ENCODE data around the gene LIMS2.

The LIMS2 gene

DNA sequence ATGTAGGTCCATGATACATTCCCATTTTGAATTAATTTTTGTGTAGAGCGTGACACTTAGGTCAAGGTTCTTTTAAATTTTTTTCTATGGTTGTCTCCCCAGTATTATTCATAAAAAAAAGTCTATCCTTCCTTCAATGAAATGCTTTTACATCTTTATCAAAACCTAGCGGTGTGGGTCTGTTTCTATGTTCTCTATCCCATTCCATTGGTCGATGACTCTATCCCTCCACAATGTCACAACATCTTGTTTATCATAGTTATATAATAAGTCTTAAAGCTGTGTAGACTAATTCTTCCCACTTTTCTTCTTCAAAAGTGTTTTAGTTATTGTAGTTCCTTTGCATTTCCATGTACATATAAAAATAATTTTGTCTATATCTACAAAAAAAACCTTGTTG is 76.6 kb downstream of the LIMS2 start:
- TF ChIP-seq, protein P1, sequence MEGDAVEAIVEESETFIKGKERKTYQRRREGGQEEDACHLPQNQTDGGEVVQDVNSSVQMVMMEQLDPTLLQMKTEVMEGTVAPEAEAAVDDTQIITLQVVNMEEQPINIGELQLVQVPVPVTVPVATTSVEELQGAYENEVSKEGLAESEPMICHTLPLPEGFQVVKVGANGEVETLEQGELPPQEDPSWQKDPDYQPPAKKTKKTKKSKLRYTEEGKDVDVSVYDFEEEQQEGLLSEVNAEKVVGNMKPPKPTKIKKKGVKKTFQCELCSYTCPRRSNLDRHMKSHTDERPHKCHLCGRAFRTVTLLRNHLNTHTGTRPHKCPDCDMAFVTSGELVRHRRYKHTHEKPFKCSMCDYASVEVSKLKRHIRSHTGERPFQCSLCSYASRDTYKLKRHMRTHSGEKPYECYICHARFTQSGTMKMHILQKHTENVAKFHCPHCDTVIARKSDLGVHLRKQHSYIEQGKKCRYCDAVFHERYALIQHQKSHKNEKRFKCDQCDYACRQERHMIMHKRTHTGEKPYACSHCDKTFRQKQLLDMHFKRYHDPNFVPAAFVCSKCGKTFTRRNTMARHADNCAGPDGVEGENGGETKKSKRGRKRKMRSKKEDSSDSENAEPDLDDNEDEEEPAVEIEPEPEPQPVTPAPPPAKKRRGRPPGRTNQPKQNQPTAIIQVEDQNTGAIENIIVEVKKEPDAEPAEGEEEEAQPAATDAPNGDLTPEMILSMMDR (conservative IDR thresholded peaks at IDR 0.05; ENCODE audit: control insufficient read depth, insufficient read depth, low read depth, low read length), result no peak
- DNase-seq (ENCODE audit: low read depth), result peak; percentile 4
- no peak overlapping the region for H3K4me3 ChIP-seq (ENCODE audit: control insufficient read depth, low read depth, low read length)

DNA sequence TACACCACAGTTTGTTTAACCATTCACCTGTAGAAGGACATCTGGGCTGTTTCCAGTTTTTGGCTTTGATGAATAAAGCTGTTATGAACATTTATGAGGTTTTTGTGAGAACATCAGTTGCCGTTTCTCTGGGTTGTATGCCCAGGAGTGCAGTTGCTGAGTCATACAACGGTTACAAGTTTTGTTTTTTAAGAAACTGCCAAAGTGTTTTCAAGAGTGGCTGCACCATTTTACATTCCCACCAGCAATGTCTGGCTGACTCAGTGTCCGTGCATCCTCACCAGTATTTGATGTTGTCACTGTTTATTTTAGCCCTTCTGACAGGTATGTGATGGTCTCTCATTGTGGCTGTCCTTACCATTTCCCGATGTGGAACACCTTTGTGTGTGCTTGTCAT is 77.3 kb downstream of the LIMS2 start:
- DNase-seq (ENCODE audit: low read depth), result peak; percentile 68
- H3K4me3 ChIP-seq (ENCODE audit: control insufficient read depth, low read depth, low read length), result no peak overlapping the region
- TF ChIP-seq, protein P1 (conservative IDR thresholded peaks at IDR 0.05; ENCODE audit: control insufficient read depth, insufficient read depth, low read depth, low read length), result no peak

DNA sequence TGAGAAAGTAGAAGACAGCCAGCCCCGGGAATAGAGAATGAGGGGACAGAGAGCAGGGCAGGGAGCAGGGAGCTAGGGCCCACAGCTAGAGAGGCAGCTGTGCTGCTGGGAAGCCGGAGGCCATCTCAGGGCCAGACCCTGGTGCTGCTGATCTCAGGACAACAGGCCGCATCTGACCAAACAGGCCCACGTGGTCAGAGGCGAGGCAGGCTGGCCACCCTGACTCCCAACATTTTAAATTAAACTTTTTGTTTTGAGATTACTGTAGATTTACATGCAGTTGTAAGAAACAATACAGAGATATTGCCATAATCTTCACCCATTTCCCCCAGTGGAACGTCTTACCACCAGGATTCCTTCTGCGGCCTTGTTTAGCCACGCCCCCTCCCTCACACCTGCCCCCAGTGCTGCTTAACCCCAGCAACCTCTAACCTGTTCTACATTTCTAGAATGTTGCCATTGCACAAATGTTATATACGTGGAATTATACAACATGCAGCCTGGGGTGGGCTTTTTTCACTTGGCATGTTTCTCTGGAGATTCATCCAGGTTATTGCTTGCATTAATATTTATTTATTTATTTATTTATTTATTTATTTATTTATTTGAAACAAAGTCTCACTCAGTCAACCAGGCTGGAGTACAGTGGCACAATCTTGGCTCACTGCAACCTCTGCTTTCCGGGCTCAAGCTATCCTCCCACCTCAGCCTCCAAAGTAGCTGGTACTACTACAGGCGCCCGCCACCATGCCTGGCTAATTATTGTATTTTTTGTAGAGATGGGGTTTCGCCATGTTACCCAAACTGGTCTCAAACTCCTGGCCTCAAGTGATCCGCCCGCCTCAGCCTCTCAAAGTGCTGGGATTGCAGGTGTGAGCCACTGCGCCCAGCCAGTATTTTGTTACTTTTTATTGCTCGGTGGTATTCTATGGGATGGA is 78.0 kb downstream of the LIMS2 start:
- TF ChIP-seq, protein P1 (conservative IDR thresholded peaks at IDR 0.05; ENCODE audit: control insufficient read depth, insufficient read depth, low read depth, low read length), result no peak
- H3K4me3 ChIP-seq (ENCODE audit: control insufficient read depth, low read depth, low read length), result no peak overlapping the region
- no peak for DNase-seq (ENCODE audit: low read depth)

DNA sequence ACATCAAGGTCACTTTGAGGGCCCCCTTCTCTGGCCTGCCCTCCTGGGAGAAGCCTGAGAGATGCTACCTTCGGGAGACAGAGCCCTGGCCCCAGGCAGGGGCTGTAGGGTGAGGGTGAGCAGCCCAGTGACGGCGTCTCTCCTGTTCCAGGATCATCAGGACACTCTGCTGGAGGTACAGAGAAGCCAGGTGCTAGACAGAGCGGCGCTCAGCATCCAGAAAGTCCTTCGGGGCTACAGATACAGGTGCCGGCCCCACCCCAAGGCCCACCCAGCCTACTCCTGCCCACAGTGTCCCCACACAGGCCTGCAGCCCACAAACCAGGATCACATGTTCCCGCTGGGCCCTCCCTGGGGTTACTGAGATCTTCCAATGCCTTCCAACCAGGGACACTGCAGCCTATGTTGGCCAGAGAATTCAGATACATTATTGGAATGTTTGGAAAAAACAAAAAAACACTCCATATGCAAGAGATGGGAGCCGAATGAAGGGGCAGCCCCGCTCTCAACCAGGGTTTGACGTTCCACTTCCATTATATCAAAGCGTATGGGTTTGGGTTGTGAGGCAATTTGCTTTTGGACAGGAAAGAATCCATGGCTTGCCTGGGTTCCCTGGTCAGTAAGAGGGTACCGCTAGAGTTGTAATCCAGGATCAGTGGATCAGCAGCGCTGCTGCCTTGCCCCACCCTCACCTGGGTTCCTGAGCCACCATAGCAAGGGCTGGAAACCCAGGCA is 78.9 kb downstream of the LIMS2 start:
- no peak for DNase-seq (ENCODE audit: low read depth)
- TF ChIP-seq, protein P1 (conservative IDR thresholded peaks at IDR 0.05; ENCODE audit: control insufficient read depth, insufficient read depth, low read depth, low read length), result no peak
- no peak overlapping the region for H3K4me3 ChIP-seq (ENCODE audit: control insufficient read depth, low read depth, low read length)

DNA sequence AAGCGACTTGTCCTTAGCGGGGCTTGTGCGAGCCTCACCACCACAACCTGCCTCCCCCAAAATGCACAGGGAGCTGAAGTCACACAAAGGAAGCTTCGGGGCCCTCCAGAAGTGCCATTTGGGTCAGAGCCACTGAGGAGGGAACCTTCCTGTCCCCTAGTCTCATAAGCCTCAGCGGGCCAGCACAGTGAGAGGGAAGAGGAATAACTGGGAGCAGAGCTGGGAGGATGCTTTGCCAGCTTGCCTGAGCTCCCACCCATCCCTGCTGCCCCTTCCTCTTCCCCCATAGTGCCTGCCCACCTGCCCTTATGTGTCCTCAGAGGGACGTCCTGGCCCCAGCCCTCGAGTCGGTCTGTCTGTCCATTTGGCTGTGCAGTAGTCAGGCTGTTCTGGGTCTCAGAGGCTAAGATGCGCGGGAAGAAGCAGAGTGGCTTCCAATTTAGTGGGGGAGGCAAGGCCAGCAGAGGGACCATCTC is 81.2 kb downstream of the LIMS2 start:
- no peak for DNase-seq (ENCODE audit: low read depth)
- TF ChIP-seq, protein P1 (conservative IDR thresholded peaks at IDR 0.05; ENCODE audit: control insufficient read depth, insufficient read depth, low read depth, low read length), result no peak
- no peak overlapping the region for H3K4me3 ChIP-seq (ENCODE audit: control insufficient read depth, low read depth, low read length)

DNA sequence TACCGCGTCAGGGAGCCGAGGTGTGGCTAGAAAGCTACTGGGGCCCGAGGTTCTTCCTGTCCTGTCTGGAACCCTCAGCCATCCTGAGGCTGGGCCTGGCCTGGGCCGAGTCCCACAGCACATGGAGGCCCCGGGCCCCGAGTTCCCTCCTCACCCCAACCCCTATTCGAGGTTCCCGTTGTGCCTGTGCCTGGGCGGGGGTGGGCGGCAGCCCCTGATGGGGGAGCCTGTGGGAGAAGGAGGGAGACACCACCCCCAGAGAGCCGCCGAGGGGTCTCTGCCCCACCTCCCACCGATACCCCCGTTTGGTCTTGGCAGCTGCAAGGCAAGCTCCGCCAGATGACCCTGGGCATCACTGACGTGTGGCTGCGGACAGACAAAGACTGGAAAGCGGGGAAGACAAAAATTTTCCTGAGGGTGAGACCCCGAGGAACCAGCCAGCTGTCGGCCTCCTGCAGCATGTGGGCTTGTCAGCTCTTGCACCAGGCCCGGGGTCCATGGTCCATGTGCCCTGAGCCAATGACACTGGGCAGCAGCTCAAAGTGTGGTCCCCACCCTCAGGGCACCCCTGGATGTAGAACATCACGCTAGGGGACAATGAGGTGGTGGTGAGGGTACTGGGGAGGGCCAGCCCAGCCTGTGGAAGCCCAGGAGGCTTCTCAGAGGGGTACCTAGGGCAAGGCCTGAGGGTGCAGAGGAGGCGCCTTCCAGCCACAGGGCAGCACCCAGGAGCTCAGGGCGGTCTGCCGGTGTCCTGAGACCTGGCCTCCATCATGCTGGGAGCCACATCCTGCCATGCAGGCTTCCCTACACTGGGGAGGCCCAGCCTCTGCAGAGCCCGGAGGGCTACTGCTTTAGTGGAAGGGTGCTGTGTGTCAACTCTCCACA is 81.9 kb downstream of the LIMS2 start:
- TF ChIP-seq, protein P1 (conservative IDR thresholded peaks at IDR 0.05; ENCODE audit: control insufficient read depth, insufficient read depth, low read depth, low read length), result no peak
- DNase-seq (ENCODE audit: low read depth), result no peak
- no peak overlapping the region for H3K4me3 ChIP-seq (ENCODE audit: control insufficient read depth, low read depth, low read length)
